CD4-positive, CD25-positive, alpha-beta regulatory T cell (primary cell): Measurements from ENCODE around the gene CRISPLD2. TPM values are rescaled to one million over a fixed set of nuclear protein-coding genes. Genes with fewer than 3 reads are reported as not detected.

Experiments used
- ATAC-seq, 2 donors: fragments of 150-1000 bp; cut with Tn5 transposase; one replicate each; pipeline ENCODE4 v1.10.0; 2021; ENCODE audit warnings: low read depth in 2 of 2, moderate number of reproducible peaks in 2 of 2, moderate library complexity in 1 of 2
- DNase-seq, 3 donors: peaks; one replicate each; pipeline versions ENCODE4 v3.0.0 to v3.0.0-alpha.2; 2012 to 2022; ENCODE audit warnings: mixed read lengths in 1 of 3
- H3K27ac ChIP-seq: one replicate; pipeline ENCODE4 v1.7.0; 2013; ENCODE audit warnings: mild to moderate bottlenecking, low read length; ENCODE audit not compliant: insufficient read depth, poor library complexity, severe bottlenecking
- H3K27me3 ChIP-seq: one replicate; pipeline ENCODE4 v1.7.0; 2013; ENCODE audit warnings: low read length; ENCODE audit not compliant: control insufficient read depth, insufficient read depth
- H3K36me3 ChIP-seq: one replicate; pipeline ENCODE4 v1.7.0; 2013; ENCODE audit warnings: mild to moderate bottlenecking, low read length, moderate library complexity; ENCODE audit not compliant: control insufficient read depth, insufficient read depth
- H3K4me1 ChIP-seq: 2 replicates; pipeline ENCODE4 v1.7.0; 2013; ENCODE audit warnings: mild to moderate bottlenecking, low read length; ENCODE audit not compliant: insufficient read depth, control insufficient read depth, poor library complexity, severe bottlenecking
- H3K4me3 ChIP-seq: one replicate; pipeline ENCODE4 v1.7.0; 2013; ENCODE audit warnings: low read depth, mild to moderate bottlenecking, low read length, moderate library complexity
- H3K9me3 ChIP-seq, 2 experiments: 1 replicate in 1 of 2; 2 replicates in 1 of 2; pipeline ENCODE4 v1.7.0; 2013; ENCODE audit warnings: low read length in 2 of 2, mild to moderate bottlenecking in 1 of 2, moderate library complexity in 1 of 2; ENCODE audit not compliant: control insufficient read depth in 2 of 2
- H3K27ac Mint-ChIP-seq, 3 donors: one replicate each; pipeline ENCODE4 v1.8.0; 2020 to 2022; ENCODE audit warnings: mild to moderate bottlenecking in 3 of 3, mixed read lengths in 3 of 3, moderate library complexity in 2 of 3
- H3K27me3 Mint-ChIP-seq: one replicate; pipeline ENCODE4 v1.8.0; 2022; ENCODE audit warnings: mild to moderate bottlenecking, mixed read lengths
- H3K36me3 Mint-ChIP-seq: one replicate; pipeline ENCODE4 v1.8.0; 2020; ENCODE audit warnings: mixed read lengths
- H3K4me1 Mint-ChIP-seq, 4 donors: one replicate each; pipeline ENCODE4 v1.8.0; 2020 to 2022; ENCODE audit warnings: mixed read lengths in 4 of 4, mild to moderate bottlenecking in 1 of 4
- H3K4me3 Mint-ChIP-seq, 4 donors: one replicate each; pipeline ENCODE4 v1.8.0; 2020 to 2022; ENCODE audit warnings: mild to moderate bottlenecking in 4 of 4, mixed read lengths in 4 of 4, moderate library complexity in 3 of 4
- H3K9me3 Mint-ChIP-seq, 7 donors: one replicate each; pipeline ENCODE4 v1.8.0; 2020 to 2022; ENCODE audit warnings: mixed read lengths in 7 of 7, mild to moderate bottlenecking in 3 of 7, moderate library complexity in 2 of 7
- polyA plus RNA-seq, 4 donors: library from polyadenylated mRNA; unstranded; fragments of 300-500 nt; fragmentation: Illumina TruSeq; gene quantifications; one replicate each; pipeline ENCODE4 v1.2.3, GENCODE V29; 2021
- total RNA-seq: library from RNA; stranded (reverse); gene quantifications from one replicate; pipeline ENCODE4 v1.2.3, GENCODE V29; 2022

Gene CRISPLD2, protein sequence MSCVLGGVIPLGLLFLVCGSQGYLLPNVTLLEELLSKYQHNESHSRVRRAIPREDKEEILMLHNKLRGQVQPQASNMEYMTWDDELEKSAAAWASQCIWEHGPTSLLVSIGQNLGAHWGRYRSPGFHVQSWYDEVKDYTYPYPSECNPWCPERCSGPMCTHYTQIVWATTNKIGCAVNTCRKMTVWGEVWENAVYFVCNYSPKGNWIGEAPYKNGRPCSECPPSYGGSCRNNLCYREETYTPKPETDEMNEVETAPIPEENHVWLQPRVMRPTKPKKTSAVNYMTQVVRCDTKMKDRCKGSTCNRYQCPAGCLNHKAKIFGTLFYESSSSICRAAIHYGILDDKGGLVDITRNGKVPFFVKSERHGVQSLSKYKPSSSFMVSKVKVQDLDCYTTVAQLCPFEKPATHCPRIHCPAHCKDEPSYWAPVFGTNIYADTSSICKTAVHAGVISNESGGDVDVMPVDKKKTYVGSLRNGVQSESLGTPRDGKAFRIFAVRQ
- total RNA-seq: 0.54 TPM
- under 1 TPM in 2 of 4 donors, not detected in 2; 0.16 to 0.30 TPM for polyA plus RNA-seq

- Histone ChIP-seq H3K27ac (no peak within 1 kb of the TSS), H3K27me3 (no peaks in the 10 kb centered on the region), H3K9me3 (no peaks in the 10 kb centered on the region), H3K4me1 (peaks cover 8% of the 10 kb centered on the region), H3K4me3 (peak within 1 kb of the TSS; percentile 7), H3K36me3 (no peaks in the 10 kb centered on the region)
- Mint-ChIP-seq H3K27ac (peak within 1 kb of the TSS in 1 of 3 donors; percentile 58), H3K4me3 (peak within 1 kb of the TSS in 3 of 4 donors; percentile 22 to 78 (median 59)), H3K4me1 (peaks cover 0 to 9% (median 4%) of the 10 kb centered on the region in 4 donors), H3K36me3 (no peaks in the 10 kb centered on the region), H3K27me3 (peaks cover 42% of the 10 kb centered on the region), H3K9me3 (peaks cover 0 to 4% (median 0%) of the 10 kb centered on the region in 7 donors)
- ATAC-seq (peak; percentile 79 to 80), DNase-seq (peak; percentile 62 to 85 (median 67))
These were observed at the start of gene CRISPLD2 for GRCh38 chr16:84819644-84820304. Gene CRISPLD2, plus strand, starts transcription at chr16:84819985. Its CDS starts 18,511 bp downstream, at chr16:84838496.

GRCh38 chr16:84773312-84773711 lies 46.5 kb upstream of the CRISPLD2 start:
- no peaks in the 10 kb centered on the region for H3K27me3 Mint-ChIP-seq
- DNase-seq (no peak), ATAC-seq (no peak)
- H3K9me3 Mint-ChIP-seq: no peaks in the 10 kb centered on the region
- Histone ChIP-seq H3K36me3 (peaks cover 79% of the 10 kb centered on the region), H3K27ac (no peak overlapping the region), H3K4me3 (no peak overlapping the region), H3K27me3 (no peaks in the 10 kb centered on the region), H3K9me3 (no peaks in the 10 kb centered on the region), H3K4me1 (no peaks in the 10 kb centered on the region)
- peaks cover 40% of the 10 kb centered on the region for H3K36me3 Mint-ChIP-seq
- peaks cover 0 to 9% (median 1%) of the 10 kb centered on the region in 4 donors for H3K4me1 Mint-ChIP-seq
- H3K4me3 Mint-ChIP-seq: no peak overlapping the region
- no peak overlapping the region for H3K27ac Mint-ChIP-seq

DNA sequence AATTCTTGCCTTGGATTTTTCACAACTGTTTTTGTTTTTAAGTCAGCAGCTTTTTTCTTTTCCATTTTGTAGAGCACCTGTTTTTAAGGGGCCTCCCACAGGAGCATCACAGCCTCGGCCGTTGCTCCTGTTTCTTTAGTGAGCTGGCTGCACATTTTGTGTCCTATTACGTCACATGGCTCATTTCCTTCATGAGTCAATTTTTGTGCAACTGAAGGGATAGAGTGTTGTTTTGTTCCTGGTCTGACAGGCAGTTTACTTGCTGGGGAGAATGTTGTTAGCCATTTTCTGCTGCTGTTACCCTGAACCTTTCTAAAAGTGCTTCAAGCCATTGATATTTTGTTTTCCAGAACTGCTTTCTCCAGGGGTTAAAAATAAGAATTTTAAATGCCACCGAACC lies 45.0 kb upstream of the CRISPLD2 start:
- no peak for DNase-seq
- Mint-ChIP-seq H3K9me3 (no peaks in the 10 kb centered on the region), H3K4me1 (peaks cover 0 to 4% (median 0%) of the 10 kb centered on the region in 4 donors), H3K4me3 (no peak overlapping the region), H3K27me3 (no peaks in the 10 kb centered on the region), H3K36me3 (peaks cover 41% of the 10 kb centered on the region), H3K27ac (peak overlapping the region in 1 of 3 donors; percentile 46)
- no peak for ATAC-seq
- Histone ChIP-seq H3K27ac (no peak overlapping the region), H3K4me1 (no peaks in the 10 kb centered on the region), H3K4me3 (no peak overlapping the region), H3K36me3 (peaks cover 79% of the 10 kb centered on the region), H3K27me3 (no peaks in the 10 kb centered on the region), H3K9me3 (no peaks in the 10 kb centered on the region)

DNA sequence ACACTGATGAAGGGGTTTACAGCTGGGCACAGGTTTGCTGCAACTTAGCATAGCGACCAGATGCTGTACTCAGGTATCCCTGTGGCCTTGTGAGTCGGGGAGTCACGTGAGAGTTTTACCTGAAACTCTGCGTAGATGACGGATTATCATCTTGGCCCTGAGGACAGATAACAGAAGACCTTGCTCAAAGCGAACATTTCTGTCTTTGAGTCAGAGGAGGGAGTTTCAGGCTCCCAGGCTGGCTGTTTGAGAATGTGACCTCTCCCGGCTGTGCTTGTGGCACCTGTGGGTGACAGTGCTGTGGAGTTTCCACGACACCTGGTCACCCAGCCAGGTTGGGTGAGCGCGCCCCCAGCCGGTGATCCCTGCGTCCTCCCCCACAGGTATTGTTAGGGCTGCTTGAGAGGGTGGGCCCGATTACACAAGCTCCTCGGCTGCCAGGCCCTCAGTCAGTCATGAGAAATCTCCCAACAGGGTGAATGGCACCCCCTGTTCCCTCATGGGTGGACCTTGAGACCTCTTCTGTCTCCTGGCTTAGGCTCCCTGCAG lies 44.4 kb upstream of the CRISPLD2 start:
- H3K4me1 Mint-ChIP-seq: peaks cover 0 to 3% (median 0%) of the 10 kb centered on the region in 4 donors
- Histone ChIP-seq H3K27me3 (no peaks in the 10 kb centered on the region), H3K36me3 (peaks cover 77% of the 10 kb centered on the region), H3K9me3 (no peaks in the 10 kb centered on the region), H3K4me1 (no peaks in the 10 kb centered on the region), H3K4me3 (no peak overlapping the region), H3K27ac (no peak overlapping the region)
- no peaks in the 10 kb centered on the region for H3K9me3 Mint-ChIP-seq
- H3K4me3 Mint-ChIP-seq: no peak overlapping the region
- ATAC-seq (no peak), DNase-seq (no peak)
- peaks cover 46% of the 10 kb centered on the region for H3K36me3 Mint-ChIP-seq
- peak overlapping the region in 2 of 3 donors; percentile 46 to 85 for H3K27ac Mint-ChIP-seq
- H3K27me3 Mint-ChIP-seq: no peaks in the 10 kb centered on the region

DNA sequence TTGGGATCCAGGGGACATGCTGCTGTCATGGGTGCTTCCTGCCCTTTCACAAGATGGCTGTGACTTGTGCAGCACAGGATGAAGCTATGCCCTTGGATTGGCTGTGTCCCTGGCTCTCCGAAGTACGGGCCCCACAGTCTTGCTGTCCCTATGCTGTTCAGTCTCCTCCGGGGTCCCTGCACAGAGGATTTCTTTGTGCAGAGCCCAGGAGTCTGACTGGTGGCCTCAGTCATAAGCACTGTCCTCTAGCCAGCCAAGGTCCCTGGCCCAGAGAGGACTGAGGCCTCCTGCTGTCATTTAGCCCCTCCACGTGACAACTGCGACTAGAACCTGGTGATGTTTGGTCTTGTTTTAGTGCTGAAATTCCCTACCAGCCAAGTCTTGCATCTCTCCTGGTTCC lies 42.4 kb upstream of the CRISPLD2 start:
- Mint-ChIP-seq H3K36me3 (peaks cover 50% of the 10 kb centered on the region), H3K9me3 (no peaks in the 10 kb centered on the region), H3K27ac (no peak overlapping the region), H3K4me3 (no peak overlapping the region), H3K27me3 (no peaks in the 10 kb centered on the region), H3K4me1 (peaks cover 0 to 6% (median 1%) of the 10 kb centered on the region in 4 donors)
- ATAC-seq (no peak), DNase-seq (no peak)
- peaks cover 67% of the 10 kb centered on the region for H3K36me3 ChIP-seq
- no peaks in the 10 kb centered on the region for H3K4me1 ChIP-seq
- no peaks in the 10 kb centered on the region for H3K27me3 ChIP-seq
- H3K9me3 ChIP-seq: no peaks in the 10 kb centered on the region
- H3K4me3 ChIP-seq: no peak overlapping the region
- no peak overlapping the region for H3K27ac ChIP-seq

GRCh38 chr16:84778720-84779119 lies 41.1 kb upstream of the CRISPLD2 start:
- ATAC-seq (no peak), DNase-seq (no peak)
- Histone ChIP-seq H3K36me3 (peaks cover 55% of the 10 kb centered on the region), H3K9me3 (no peaks in the 10 kb centered on the region), H3K4me1 (no peaks in the 10 kb centered on the region), H3K4me3 (no peak overlapping the region), H3K27ac (no peak overlapping the region), H3K27me3 (no peaks in the 10 kb centered on the region)
- Mint-ChIP-seq H3K9me3 (no peaks in the 10 kb centered on the region), H3K4me1 (peaks cover 0 to 6% (median 2%) of the 10 kb centered on the region in 4 donors), H3K36me3 (peaks cover 43% of the 10 kb centered on the region), H3K27ac (no peak overlapping the region), H3K4me3 (no peak overlapping the region), H3K27me3 (no peaks in the 10 kb centered on the region)

DNA sequence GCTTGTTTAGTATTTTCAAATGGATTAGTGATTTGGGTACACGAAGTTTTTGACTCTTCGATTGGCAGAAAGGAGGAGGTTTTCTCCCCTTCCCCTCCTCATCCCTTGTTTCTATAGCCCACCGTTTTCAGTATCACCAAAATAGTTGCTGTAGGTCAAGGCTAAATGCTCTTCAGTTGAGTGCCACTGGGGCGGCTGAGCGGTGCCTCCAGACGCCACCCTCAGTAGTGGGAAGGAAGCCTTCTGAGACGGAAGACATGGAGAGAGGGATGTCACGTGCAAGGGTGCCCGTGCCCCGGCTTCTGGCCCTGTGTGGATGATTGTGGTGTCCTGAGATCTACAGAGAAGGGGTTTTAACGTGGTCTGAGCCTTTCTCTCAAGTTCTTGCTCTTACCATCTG lies 39.7 kb upstream of the CRISPLD2 start:
- no peak overlapping the region for H3K27ac Mint-ChIP-seq
- no peak overlapping the region for H3K4me3 Mint-ChIP-seq
- ATAC-seq (no peak), DNase-seq (no peak)
- H3K9me3 Mint-ChIP-seq: no peaks in the 10 kb centered on the region
- no peaks in the 10 kb centered on the region for H3K27me3 Mint-ChIP-seq
- no peaks in the 10 kb centered on the region for H3K27me3 ChIP-seq
- H3K36me3 Mint-ChIP-seq: peaks cover 36% of the 10 kb centered on the region
- H3K4me3 ChIP-seq: no peak overlapping the region
- no peak overlapping the region for H3K27ac ChIP-seq
- H3K4me1 ChIP-seq: no peaks in the 10 kb centered on the region
- H3K36me3 ChIP-seq: peaks cover 44% of the 10 kb centered on the region
- no peaks in the 10 kb centered on the region for H3K9me3 ChIP-seq
- peaks cover 0 to 7% (median 3%) of the 10 kb centered on the region in 4 donors for H3K4me1 Mint-ChIP-seq
